Measurements from ENCODE around the gene CCDC43. TPM values are rescaled to one million over a fixed set of nuclear protein-coding genes. Genes with fewer than 3 reads are reported as not detected.
A peak's percentile ranks its signal among the peaks of the same experiment; 100 is the strongest.

The CCDC43 gene
- total and polyA plus RNA-seq, 2 of the 13 experiments (the other 11 are each of a cell fraction or from before 2014, with no cell fraction given), result 17.5 to 94.8 TPM

GRCh38 chr17:44689477-44690217 is at the start of gene CCDC43 (continued):
- TF ChIP-seq SETDB1 (CRISPR knock-in tag; IDR thresholded peaks at IDR 0.05; ENCODE audit: borderline replicate concordance) (no peak), ZFYVE20 (CRISPR knock-in tag; IDR thresholded peaks at IDR 0.05; ENCODE audit: borderline replicate concordance, low read depth) (no peak), PREB (CRISPR knock-in tag; IDR thresholded peaks at IDR 0.05) (no peak), MLX (CRISPR knock-in tag; IDR thresholded peaks at IDR 0.05) (no peak), SMYD3 (CRISPR knock-in tag; IDR thresholded peaks at IDR 0.05) (peak; percentile 87), SCMH1 (CRISPR knock-in tag; IDR thresholded peaks at IDR 0.05; ENCODE audit: borderline replicate concordance) (no peak), HOXA3 (CRISPR knock-in tag; IDR thresholded peaks at IDR 0.05) (peak; percentile 96), ZNF792 (CRISPR knock-in tag; IDR thresholded peaks at IDR 0.05) (peak; percentile 87), ZNF670 (CRISPR knock-in tag; IDR thresholded peaks at IDR 0.05; ENCODE audit: borderline replicate concordance) (peak; percentile 95), HMG20A (CRISPR knock-in tag; IDR thresholded peaks at IDR 0.05; ENCODE audit: borderline replicate concordance) (peak; percentile 39), ZNF350 (CRISPR knock-in tag; IDR thresholded peaks at IDR 0.05; ENCODE audit: borderline replicate concordance, low read depth) (peak; percentile 97), TERF1 (CRISPR knock-in tag; IDR thresholded peaks at IDR 0.05) (no peak), BCL6 (CRISPR knock-in tag; IDR thresholded peaks at IDR 0.05) (peak; percentile 70), SMAD3 (CRISPR knock-in tag; IDR thresholded peaks at IDR 0.05) (peak; percentile 69; the same call in 1 of the 2 replicates), RERE (CRISPR knock-in tag; IDR thresholded peaks at IDR 0.05; ENCODE audit: low read depth) (0 out of 2 replicates have a peak, but pooled peaks have one; percentile 12), PAF1 (CRISPR knock-in tag; IDR thresholded peaks at IDR 0.05) (no peak), ELK4 (CRISPR knock-in tag; IDR thresholded peaks at IDR 0.05; ENCODE audit: borderline replicate concordance) (no peak), POLR2A (IDR thresholded peaks at IDR 0.05; ENCODE audit: insufficient read depth in 1 of 2, low read depth in 2 of 2, low read length in 2 of 2) (peak; percentile 98), ZNF251 (CRISPR knock-in tag; IDR thresholded peaks at IDR 0.05) (0 out of 2 replicates have a peak, but pooled peaks have one; percentile 70)
